ENCODE results near the gene EFHD2.
A peak's percentile ranks its signal among the peaks of the same experiment; 100 is the strongest.

EFHD2 gene

DNA sequence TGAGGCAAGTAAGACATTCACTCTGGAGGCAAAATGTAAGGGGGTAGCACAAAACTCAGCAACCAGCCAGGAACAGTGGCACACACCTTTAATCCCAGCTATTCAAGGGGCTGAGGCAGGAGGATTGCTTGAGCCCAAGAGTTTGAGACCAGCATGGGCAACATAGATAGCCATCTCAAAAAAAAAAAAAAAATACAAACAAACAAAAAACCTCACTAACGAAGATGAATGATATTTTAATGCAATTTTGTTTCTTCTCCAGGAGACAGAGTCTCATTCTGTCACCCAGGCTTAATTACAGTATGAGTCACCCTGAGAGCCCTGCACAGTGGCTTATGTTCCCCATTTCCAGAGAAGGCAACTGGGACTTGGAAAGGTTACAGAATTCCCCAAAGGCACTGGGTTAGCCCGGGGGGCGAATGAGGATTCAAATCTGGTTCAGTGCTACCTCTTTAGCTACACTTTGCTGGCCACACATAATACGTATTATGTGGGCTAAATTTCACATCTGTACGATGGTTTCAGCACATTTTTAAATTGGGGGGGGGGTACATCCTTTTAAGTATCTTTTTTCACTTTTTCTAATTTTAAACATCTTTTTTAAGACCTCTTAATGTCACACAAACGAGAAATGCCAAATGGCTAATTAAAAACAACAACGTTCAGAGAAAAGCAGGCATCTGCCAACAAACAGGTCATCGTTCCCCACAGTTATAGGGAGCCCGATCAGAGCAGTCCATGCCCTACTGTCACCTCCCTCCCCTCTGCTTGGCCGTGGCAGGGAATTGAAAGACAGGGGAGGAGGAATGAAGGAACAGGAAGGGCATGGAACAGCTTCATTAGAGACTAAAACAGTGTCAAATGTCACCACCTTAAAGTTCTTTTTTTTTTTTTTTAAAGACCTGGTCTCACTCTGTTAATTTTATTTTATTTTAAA is 50.4 kb downstream of the EFHD2 start (continued):
- TF ChIP-seq OSR2 (tag by site-specific recombination; IDR thresholded peaks at IDR 0.05): peak; percentile 90
- TF ChIP-seq IKZF3 (tag by site-specific recombination; IDR thresholded peaks at IDR 0.05): peak; percentile 89
- TF ChIP-seq PRDM4 (tag by site-specific recombination; IDR thresholded peaks at IDR 0.05): 0 out of 2 replicates have a peak, but pooled peaks have one; percentile 26
- TF ChIP-seq GLIS1 (tag by site-specific recombination; IDR thresholded peaks at IDR 0.05): peak; percentile 80
- TF ChIP-seq ZNF561 (tag by site-specific recombination; IDR thresholded peaks at IDR 0.05; ENCODE audit: borderline replicate concordance): no peak
- peak; percentile 81; the same call in 1 of the 2 replicates for TF ChIP-seq ZBTB1 (tag by site-specific recombination; IDR thresholded peaks at IDR 0.05)
- peak; percentile 90 for TF ChIP-seq ZNF629 (tag by site-specific recombination; IDR thresholded peaks at IDR 0.05)
- TF ChIP-seq, protein P1, sequence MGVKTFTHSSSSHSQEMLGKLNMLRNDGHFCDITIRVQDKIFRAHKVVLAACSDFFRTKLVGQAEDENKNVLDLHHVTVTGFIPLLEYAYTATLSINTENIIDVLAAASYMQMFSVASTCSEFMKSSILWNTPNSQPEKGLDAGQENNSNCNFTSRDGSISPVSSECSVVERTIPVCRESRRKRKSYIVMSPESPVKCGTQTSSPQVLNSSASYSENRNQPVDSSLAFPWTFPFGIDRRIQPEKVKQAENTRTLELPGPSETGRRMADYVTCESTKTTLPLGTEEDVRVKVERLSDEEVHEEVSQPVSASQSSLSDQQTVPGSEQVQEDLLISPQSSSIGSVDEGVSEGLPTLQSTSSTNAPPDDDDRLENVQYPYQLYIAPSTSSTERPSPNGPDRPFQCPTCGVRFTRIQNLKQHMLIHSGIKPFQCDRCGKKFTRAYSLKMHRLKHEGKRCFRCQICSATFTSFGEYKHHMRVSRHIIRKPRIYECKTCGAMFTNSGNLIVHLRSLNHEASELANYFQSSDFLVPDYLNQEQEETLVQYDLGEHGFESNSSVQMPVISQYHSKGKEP (tag by site-specific recombination; IDR thresholded peaks at IDR 0.05): peak; percentile 60; the same call in 1 of the 2 replicates
- TF ChIP-seq SP3 (tag by site-specific recombination; IDR thresholded peaks at IDR 0.05): no peak
- TF ChIP-seq ZNF24 (tag by site-specific recombination; IDR thresholded peaks at IDR 0.05): peak; percentile 92
- TF ChIP-seq, protein P2, sequence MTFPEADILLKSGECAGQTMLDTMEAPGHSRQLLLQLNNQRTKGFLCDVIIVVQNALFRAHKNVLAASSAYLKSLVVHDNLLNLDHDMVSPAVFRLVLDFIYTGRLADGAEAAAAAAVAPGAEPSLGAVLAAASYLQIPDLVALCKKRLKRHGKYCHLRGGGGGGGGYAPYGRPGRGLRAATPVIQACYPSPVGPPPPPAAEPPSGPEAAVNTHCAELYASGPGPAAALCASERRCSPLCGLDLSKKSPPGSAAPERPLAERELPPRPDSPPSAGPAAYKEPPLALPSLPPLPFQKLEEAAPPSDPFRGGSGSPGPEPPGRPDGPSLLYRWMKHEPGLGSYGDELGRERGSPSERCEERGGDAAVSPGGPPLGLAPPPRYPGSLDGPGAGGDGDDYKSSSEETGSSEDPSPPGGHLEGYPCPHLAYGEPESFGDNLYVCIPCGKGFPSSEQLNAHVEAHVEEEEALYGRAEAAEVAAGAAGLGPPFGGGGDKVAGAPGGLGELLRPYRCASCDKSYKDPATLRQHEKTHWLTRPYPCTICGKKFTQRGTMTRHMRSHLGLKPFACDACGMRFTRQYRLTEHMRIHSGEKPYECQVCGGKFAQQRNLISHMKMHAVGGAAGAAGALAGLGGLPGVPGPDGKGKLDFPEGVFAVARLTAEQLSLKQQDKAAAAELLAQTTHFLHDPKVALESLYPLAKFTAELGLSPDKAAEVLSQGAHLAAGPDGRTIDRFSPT (tag by site-specific recombination; IDR thresholded peaks at IDR 0.05): peak; percentile 71
- no peak for TF ChIP-seq ZNF777 (tag by site-specific recombination; IDR thresholded peaks at IDR 0.05; ENCODE audit: borderline replicate concordance)
- peak; percentile 61 for TF ChIP-seq ZNF341 (tag by site-specific recombination; IDR thresholded peaks at IDR 0.05; ENCODE audit: low read depth)
- peak; percentile 51 for TF ChIP-seq FEZF1 (tag by site-specific recombination; IDR thresholded peaks at IDR 0.05)
- TF ChIP-seq ZNF391 (tag by site-specific recombination; IDR thresholded peaks at IDR 0.05; ENCODE audit: borderline replicate concordance, low read depth): peak; percentile 91; the same call in 1 of the 2 replicates
- TF ChIP-seq, protein P3, sequence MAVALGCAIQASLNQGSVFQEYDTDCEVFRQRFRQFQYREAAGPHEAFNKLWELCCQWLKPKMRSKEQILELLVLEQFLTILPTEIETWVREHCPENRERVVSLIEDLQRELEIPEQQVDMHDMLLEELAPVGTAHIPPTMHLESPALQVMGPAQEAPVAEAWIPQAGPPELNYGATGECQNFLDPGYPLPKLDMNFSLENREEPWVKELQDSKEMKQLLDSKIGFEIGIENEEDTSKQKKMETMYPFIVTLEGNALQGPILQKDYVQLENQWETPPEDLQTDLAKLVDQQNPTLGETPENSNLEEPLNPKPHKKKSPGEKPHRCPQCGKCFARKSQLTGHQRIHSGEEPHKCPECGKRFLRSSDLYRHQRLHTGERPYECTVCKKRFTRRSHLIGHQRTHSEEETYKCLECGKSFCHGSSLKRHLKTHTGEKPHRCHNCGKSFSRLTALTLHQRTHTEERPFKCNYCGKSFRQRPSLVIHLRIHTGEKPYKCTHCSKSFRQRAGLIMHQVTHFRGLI (tag by site-specific recombination; IDR thresholded peaks at IDR 0.05): peak; percentile 29; the same call in 1 of the 2 replicates
- no peak for TF ChIP-seq ZNF157 (tag by site-specific recombination; IDR thresholded peaks at IDR 0.05)
- TF ChIP-seq ZXDB (tag by site-specific recombination; IDR thresholded peaks at IDR 0.05): peak; percentile 77
- no peak for TF ChIP-seq GLIS2 (tag by site-specific recombination; IDR thresholded peaks at IDR 0.05)
- TF ChIP-seq, protein P4, sequence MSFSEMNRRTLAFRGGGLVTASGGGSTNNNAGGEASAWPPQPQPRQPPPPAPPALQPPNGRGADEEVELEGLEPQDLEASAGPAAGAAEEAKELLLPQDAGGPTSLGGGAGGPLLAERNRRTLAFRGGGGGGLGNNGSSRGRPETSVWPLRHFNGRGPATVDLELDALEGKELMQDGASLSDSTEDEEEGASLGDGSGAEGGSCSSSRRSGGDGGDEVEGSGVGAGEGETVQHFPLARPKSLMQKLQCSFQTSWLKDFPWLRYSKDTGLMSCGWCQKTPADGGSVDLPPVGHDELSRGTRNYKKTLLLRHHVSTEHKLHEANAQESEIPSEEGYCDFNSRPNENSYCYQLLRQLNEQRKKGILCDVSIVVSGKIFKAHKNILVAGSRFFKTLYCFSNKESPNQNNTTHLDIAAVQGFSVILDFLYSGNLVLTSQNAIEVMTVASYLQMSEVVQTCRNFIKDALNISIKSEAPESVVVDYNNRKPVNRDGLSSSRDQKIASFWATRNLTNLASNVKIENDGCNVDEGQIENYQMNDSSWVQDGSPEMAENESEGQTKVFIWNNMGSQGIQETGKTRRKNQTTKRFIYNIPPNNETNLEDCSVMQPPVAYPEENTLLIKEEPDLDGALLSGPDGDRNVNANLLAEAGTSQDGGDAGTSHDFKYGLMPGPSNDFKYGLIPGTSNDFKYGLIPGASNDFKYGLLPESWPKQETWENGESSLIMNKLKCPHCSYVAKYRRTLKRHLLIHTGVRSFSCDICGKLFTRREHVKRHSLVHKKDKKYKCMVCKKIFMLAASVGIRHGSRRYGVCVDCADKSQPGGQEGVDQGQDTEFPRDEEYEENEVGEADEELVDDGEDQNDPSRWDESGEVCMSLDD (tag by site-specific recombination; IDR thresholded peaks at IDR 0.05): no peak
- peak; percentile 53; the same call in 1 of the 2 replicates for TF ChIP-seq KLF10 (tag by site-specific recombination; IDR thresholded peaks at IDR 0.05)
- TF ChIP-seq, protein P5, sequence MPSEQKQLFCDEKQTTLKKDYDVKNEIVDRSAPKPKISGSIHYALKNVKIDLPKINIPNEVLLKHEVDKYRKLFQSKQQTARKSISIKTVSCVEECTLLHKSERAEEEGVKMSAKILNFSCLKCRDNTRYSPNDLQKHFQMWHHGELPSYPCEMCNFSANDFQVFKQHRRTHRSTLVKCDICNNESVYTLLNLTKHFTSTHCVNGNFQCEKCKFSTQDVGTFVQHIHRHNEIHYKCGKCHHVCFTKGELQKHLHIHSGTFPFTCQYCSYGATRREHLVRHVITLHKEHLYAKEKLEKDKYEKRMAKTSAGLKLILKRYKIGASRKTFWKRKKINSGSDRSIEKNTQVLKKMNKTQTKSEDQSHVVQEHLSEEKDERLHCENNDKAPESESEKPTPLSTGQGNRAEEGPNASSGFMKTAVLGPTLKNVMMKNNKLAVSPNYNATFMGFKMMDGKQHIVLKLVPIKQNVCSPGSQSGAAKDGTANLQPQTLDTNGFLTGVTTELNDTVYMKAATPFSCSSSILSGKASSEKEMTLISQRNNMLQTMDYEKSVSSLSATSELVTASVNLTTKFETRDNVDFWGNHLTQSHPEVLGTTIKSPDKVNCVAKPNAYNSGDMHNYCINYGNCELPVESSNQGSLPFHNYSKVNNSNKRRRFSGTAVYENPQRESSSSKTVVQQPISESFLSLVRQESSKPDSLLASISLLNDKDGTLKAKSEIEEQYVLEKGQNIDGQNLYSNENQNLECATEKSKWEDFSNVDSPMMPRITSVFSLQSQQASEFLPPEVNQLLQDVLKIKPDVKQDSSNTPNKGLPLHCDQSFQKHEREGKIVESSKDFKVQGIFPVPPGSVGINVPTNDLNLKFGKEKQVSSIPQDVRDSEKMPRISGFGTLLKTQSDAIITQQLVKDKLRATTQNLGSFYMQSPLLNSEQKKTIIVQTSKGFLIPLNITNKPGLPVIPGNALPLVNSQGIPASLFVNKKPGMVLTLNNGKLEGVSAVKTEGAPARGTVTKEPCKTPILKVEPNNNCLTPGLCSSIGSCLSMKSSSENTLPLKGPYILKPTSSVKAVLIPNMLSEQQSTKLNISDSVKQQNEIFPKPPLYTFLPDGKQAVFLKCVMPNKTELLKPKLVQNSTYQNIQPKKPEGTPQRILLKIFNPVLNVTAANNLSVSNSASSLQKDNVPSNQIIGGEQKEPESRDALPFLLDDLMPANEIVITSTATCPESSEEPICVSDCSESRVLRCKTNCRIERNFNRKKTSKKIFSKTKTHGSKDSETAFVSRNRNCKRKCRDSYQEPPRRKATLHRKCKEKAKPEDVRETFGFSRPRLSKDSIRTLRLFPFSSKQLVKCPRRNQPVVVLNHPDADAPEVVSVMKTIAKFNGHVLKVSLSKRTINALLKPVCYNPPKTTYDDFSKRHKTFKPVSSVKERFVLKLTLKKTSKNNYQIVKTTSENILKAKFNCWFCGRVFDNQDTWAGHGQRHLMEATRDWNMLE (tag by site-specific recombination; conservative IDR thresholded peaks at IDR 0.05; ENCODE audit: low read depth): peak; percentile 38; the same call in 1 of the 2 replicates

Measured in HEK293 (cell line).